Measurements from ENCODE around the gene GRIN2A.

The GRIN2A gene

DNA sequence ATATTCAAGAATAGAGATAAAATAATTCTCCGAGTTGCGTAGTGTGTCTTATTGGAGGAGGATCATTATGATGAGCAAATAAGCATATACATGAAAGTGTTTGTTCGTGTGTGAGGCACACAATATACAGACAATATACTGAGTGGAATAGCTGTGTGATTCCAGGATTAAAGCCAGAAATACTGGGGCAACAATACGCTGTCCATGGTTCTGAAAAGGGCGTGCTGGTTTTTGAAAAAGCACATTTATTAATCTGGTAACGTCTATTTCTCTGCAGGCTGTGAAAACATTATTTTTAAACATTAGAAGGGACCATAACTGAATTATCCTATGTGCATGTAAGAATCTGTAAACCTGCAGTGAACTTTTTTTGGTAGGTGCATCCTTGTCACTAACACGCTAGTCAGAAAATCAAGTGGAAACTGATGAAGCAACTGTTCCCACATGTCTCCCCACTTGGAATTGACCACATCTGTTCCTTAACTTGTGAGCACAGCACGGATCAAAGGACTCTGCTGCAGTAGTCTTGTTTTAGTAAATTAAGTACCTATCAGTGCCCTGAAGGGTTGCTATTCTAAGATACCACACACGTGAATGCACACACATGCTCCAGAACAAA is 346.0 kb downstream of the GRIN2A start:
- H3K4me3 ChIP-seq (replicated peaks; ENCODE audit: low read depth, low read length): no peak overlapping the region
- no peak for DNase-seq (ENCODE audit: extremely low read depth, low read depth)
- TF ChIP-seq, protein P1, sequence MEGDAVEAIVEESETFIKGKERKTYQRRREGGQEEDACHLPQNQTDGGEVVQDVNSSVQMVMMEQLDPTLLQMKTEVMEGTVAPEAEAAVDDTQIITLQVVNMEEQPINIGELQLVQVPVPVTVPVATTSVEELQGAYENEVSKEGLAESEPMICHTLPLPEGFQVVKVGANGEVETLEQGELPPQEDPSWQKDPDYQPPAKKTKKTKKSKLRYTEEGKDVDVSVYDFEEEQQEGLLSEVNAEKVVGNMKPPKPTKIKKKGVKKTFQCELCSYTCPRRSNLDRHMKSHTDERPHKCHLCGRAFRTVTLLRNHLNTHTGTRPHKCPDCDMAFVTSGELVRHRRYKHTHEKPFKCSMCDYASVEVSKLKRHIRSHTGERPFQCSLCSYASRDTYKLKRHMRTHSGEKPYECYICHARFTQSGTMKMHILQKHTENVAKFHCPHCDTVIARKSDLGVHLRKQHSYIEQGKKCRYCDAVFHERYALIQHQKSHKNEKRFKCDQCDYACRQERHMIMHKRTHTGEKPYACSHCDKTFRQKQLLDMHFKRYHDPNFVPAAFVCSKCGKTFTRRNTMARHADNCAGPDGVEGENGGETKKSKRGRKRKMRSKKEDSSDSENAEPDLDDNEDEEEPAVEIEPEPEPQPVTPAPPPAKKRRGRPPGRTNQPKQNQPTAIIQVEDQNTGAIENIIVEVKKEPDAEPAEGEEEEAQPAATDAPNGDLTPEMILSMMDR (IDR thresholded peaks at IDR 0.05; ENCODE audit: low read depth, low read length, missing control alignments): no peak

DNA sequence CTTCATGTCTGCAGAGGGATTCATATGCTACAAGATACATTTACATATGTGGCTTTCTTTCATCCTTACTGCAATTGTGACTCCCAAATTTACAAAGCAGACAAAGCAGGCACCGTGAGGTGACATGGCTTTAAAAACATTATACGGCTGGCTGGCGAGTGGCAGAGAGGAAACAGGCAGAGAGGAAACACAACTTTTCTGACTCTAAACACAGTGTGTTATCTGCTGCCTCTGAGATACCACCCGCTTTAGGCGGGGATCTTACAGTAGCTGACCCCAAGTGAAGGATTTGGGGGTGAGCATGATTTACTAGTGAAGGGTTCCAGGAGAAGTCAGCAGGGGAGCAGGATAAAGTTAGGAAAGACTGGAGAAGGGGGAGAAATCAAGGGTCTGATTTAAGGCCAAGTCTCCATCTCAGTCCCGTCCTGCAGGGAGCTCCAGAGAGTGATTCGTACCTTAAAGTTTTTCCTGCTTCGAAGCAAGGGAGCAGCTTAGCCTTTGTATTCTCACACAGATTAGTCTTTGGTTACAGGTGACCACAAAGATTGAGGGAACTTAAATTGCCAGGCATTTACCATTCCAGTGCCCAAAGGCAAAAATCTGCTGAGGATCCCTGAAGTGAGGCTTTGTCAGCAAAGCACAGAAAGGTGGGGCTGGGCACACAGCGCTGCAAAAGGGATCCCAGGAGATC is 355.0 kb downstream of the GRIN2A start:
- no peak overlapping the region for H3K4me3 ChIP-seq (replicated peaks; ENCODE audit: low read depth, low read length)
- TF ChIP-seq, protein P1 (IDR thresholded peaks at IDR 0.05; ENCODE audit: low read depth, low read length, missing control alignments): no peak
- no peak for DNase-seq (ENCODE audit: extremely low read depth, low read depth)

DNA sequence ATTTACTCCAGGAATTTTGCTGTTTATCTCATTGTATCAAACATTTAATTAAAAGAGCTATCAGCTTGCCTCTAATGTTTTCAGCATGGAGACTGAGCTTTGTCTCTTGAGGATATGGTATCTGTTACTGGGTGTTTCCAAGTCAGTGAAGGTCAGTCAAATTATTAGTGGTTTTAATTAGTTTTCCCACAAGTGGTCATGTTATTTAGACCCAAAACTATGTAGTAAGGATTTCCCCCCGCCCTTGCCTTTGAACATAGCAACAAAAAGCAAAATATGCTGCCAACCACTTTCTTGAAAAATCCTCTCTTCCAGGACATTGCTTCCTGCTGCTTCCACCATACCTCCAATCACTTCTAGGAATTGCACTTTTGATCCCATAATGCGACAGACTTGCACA is 355.6 kb downstream of the GRIN2A start:
- TF ChIP-seq, protein P1 (IDR thresholded peaks at IDR 0.05; ENCODE audit: low read depth, low read length, missing control alignments): no peak
- H3K4me3 ChIP-seq (replicated peaks; ENCODE audit: low read depth, low read length): no peak overlapping the region
- DNase-seq (ENCODE audit: extremely low read depth, low read depth): no peak

DNA sequence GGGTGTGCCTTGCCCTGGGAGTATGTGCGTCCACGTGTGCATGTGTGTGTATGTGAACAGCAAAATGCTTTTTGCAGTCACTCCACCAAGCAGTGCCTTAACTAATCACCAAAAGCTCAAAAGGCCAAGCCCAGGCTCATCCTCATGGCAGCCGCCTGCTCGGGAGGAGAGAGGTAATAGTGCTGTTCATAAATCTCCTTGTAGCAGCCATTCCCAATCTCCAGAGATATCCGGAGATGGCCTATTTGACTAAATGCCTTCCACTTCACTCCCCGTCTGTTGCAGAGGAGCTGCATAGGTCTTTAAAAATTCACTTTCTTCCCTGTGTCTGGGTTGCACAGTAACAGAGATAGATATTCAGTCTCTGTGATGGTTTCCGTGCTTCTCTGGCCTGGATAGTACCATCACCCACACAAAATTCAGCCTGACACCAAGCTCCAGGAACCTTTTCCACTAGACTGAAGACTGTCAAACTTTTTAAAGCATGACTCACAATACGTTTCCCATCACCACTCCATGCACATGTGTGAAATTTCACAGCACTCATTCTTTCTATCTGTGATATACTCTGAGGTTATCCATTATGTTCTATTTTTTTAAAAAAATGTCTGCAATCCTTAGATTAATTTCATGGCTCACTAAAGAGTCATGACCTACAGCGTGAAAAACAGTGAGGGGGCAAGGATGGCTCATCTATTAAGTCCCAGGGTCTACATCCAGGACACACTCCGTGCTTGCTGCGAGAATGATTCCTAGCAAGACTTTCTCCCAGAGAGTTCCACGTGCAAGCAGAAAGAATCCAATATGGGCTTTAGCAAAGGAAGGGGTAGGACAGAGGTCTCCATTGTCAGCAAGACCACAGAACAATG is 357.8 kb downstream of the GRIN2A start:
- TF ChIP-seq, protein P1 (IDR thresholded peaks at IDR 0.05; ENCODE audit: low read depth, low read length, missing control alignments): no peak
- no peak for DNase-seq (ENCODE audit: extremely low read depth, low read depth)
- no peak overlapping the region for H3K4me3 ChIP-seq (replicated peaks; ENCODE audit: low read depth, low read length)

DNA sequence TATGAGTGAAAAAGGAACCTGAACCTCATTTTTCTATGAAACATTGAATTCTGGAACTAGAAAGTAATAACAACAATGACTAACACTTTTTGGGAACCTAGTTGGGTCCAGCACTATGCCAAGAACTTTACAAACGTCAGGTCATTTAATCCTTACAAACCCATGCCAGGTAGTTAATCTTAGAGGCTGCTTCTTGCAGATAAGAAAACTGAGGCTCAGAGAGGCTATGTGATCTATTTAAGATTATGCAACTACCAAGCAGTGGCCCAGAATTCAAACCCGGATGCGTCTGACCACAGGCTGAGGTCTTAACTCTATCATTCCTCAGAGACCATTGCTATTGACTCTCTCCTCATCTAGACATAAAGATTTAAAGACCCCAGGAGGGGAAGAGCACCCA is 358.7 kb downstream of the GRIN2A start:
- DNase-seq (ENCODE audit: extremely low read depth, low read depth): no peak
- no peak overlapping the region for H3K4me3 ChIP-seq (replicated peaks; ENCODE audit: low read depth, low read length)
- TF ChIP-seq, protein P1 (IDR thresholded peaks at IDR 0.05; ENCODE audit: low read depth, low read length, missing control alignments): no peak

DNA sequence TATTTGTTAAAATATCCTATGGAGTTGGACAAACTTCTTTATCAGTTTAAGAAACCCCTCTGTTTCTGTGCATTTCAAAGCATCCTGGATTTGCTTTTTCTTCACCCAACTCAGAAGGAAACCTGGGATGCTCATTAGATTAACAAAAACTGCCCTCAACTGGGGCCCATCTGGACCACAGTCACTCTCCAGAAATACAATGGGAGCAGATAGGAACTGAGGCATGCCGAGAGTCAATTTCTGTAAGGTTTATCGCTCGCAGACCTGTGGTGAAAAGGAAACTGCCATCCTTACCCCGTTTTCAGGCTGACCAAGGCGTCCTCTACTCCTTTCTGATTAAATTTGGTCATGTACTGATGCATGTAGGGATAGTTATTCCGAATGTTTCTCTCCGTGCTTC is 360.3 kb downstream of the GRIN2A start:
- TF ChIP-seq, protein P1 (IDR thresholded peaks at IDR 0.05; ENCODE audit: low read depth, low read length, missing control alignments): no peak
- no peak overlapping the region for H3K4me3 ChIP-seq (replicated peaks; ENCODE audit: low read depth, low read length)
- no peak for DNase-seq (ENCODE audit: extremely low read depth, low read depth)
